ENCODE results near the gene CXXC1. TPM values are rescaled to one million over a fixed set of nuclear protein-coding genes. Genes with fewer than 3 reads are reported as not detected.
"Not testable (repeated sequence)": the region's sequence is repeated elsewhere in the genome, so short reads cannot be mapped to it uniquely, and the experiment has no call there.

The CXXC1 gene
- polyA plus RNA-seq, 1 donor: 31.3 TPM

DNA sequence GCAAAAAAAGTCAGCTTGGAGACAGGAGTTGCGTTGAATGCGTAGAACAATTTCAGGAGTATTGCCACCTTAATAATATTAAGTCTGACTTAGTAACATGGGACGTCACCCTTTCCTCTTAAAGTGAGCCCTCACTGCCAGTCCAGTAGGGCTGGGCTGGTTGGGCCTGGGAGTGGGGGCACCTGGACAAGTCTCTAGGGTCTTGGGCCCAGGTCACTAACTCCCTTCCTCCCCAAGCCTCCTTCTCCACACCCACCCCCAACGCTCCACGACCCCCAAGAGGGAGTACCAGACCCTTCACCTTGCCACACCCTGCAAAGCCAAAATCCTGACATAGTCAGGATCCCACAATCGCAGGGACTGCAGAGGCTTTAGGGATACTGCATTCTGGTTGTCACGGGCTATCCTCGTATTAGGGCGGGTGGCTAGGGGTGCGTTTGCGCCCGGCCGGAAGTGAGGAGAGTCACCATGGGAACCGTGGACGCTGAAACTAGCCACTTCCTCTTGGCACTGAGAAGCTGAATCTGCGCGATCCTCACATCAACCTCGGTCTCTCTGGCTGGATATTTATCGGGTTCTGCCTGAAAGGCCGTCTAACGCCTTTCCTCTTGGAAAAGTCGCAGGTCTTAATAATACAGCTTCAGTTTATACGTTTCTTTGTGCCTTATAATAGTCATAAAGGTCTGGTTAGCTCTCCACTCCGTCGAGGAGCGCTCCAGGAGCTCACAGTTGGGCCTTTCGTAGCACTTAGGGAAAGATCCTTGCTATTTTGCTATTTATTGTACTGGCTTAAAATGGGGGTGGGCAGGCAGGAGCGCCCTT lies 10.3 kb upstream of the CXXC1 start:
- no peak for DNase-seq (ENCODE audit: low read depth)

DNA sequence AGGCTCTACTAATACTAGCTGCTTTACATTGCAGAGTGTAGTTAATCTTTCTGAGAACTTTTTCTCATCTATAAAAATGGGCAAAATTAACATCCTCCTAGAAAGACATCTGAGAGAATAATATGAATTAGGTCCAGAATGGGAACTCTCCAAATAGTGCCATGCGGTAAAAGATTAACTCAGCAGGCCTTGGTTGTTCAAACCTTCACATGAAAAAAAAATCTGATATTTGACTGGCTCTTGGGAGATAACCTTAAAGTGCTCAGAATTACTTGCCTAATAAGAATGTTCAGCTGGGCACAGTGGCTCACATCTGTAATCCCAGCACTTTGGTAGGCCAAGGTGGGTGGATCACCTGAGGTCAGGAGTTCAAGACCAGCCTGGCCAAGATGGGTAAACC lies 5.5 kb upstream of the CXXC1 start:
- no peak for DNase-seq (ENCODE audit: low read depth)

DNA sequence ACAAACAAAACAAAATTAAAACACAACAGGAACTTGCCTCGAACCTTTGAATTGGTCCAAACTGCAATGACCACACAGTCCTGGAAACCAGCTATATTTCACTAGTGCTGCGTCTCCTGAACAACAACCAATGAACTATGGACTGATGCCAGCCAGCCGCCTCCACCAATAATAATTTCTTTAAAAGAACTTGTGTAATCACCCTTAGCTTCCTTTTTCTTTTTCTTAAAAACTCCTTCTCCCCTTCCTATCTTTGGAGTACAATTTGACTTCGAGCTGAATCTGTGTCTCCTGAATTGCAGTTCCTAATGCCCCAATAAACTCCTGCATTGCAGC lies 1.6 kb upstream of the CXXC1 start:
- DNase-seq (ENCODE audit: low read depth): no peak

DNA sequence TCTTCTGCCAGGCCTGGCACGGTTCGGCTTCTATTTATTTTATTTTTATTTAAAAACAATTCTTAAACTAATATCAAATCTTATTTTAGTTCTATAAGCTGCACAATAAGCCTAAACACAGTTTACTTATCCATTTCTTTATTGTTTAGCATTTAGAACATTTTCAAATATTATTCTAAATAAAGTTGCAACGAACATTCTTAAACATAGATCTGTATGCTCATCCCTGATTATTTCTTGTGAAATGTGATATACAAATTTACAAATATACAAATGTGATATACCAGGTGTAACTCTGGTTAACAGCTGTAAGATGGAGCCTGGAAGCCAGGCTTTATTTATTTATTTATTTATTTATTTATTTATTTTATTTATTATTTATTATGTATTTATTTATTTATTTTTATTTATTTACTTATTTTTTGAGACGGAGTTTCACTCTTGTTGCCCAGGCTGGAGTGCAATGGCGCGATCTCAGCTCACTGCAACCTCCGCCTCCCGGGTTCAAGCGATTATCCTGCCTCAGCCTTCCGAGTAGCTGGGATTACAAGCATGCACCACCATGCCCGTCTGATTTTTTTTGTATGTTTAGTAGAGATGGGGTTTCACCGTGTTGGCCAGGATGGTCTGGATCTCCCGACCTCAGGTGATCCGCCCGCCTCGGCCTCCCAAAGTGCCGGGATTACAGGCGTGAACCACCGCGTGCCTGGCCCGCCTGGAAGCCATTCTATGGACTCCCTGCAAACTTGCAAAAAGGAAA lies 1.0 kb upstream of the CXXC1 start:
- DNase-seq (ENCODE audit: low read depth): not testable (repeated sequence)

DNA sequence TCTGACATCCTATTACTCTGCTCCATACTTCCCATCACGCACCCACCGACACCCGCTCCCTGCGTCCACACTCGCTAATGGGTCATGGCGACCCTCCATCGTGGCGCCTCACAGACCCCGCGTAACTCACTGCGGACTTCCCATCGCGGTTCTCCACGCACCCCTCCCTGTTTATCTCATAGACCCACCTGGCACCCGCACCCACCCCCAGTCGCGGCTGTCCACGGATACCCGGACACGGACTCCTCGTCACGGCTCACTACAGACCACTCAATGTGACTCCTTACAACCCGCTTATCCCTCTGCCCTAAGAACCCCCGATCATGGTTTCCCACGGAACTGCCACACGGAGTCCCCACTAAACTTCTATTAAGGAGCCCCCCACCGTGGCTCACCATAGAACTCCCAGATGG lies 458 bp downstream of the CXXC1 start:
- no peak for DNase-seq (ENCODE audit: low read depth)

DNA sequence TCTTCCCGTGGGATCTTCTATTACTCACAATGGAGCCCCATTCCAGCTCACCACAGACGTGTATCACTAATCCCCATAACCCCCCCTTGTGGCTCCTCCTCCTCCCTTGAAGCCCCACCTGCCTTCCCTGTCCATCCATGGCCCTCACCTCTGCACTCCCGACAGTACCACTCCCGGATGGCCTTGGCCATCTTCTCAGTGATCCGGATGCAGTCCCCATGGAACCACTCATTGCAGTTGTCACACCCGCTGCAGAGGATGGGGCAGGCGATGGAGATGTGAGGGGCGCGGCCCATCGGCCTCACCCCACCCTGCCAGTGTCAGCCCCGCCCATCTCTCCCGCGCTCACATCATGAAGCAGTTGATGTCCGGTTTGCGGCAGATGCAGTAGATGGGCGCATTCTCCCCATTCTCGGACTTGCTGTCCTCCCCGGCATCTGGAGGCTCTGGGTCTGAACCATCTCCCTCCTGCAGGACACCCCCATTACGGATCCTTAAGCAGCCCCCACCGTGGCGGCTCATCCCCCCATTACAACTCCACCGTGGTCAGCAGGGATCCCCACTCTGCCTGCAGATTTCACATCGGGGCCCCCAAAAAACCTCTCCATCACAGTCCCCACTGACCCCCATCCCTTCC lies 983 bp downstream of the CXXC1 start:
- no peak for DNase-seq (ENCODE audit: low read depth)

DNA sequence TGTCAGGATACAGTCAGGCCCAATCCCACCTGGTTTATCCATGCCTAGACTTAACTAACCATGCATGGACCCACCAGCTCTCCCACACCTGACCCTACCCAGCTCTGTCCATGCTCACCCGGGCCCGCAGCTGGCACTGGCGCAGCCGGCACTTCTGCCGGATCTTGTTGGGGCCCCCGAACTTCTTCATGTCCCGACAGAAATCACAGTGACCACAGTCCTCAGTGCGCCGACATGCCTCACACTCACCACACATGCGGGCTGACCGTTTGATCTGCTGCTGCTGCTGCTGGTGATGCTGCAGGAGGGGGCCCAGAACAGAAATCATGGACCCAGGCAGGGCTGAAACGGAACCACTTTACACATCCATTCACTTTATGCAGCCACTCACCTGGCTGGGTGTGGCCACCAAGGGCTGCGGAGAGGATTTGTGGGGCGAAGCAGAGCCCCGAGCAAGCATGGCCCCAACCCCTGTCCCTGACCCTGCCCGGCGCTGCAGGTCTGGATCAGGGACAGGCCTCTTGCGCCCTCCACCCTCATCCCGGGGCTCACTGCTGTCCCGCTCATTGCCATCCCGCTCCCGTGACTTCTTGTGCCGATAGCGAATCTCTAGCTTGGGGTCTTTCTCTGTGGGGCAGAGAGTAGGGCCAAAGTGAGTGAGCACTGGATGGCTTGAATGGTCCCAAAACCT lies 1.7 kb downstream of the CXXC1 start:
- no peak for DNase-seq (ENCODE audit: low read depth)

DNA sequence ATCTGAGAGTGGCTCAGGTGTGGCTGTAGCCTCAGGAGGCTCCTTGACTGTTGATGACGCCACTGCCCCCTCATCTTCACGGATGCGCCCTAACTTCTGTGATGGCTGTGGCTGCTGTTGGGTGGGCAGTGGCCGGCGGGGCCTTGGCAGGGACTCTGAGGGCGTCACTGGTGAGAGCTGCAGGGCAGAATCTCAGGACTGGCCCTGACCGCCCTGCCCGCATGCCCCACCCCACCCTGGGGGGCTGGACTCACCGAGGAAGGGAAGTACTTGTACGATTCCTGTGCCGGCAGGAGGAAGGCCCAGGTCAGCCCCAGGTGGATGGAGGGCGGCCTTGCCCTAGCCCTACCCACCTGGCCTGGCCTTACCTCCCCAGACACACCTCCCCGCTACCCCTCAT lies 2.4 kb downstream of the CXXC1 start:
- DNase-seq (ENCODE audit: low read depth): no peak

DNA sequence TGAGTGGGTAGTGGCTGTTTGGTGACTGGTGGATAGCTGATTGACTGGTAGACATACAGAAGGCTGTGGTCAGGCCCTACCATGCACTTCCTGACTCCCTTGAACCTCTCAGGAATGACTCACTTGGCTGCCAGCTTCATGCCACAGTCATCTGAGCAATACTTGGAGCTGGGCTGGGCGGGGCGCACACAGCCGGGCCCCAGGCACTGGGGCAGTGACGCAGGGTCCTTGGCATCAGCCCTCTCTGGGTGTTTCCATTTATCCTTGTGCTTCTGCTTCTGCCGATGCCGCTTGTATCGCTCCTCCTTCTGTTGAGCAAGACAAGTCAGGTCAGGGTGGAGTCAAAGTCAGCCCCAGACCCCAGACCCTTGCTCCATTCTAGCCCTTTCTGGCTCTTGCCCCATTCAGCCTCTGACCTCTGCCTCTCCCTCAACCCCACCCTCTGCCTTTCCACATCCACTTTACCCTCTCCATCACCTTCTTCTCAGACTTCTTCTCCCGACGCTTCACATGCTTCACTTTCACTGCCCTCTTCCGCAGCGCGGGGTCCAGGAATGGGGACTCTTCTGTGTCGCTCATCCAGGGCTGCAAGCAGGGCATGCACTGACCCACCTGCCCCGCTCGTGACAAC lies 3.1 kb downstream of the CXXC1 start:
- DNase-seq (ENCODE audit: low read depth): no peak

DNA sequence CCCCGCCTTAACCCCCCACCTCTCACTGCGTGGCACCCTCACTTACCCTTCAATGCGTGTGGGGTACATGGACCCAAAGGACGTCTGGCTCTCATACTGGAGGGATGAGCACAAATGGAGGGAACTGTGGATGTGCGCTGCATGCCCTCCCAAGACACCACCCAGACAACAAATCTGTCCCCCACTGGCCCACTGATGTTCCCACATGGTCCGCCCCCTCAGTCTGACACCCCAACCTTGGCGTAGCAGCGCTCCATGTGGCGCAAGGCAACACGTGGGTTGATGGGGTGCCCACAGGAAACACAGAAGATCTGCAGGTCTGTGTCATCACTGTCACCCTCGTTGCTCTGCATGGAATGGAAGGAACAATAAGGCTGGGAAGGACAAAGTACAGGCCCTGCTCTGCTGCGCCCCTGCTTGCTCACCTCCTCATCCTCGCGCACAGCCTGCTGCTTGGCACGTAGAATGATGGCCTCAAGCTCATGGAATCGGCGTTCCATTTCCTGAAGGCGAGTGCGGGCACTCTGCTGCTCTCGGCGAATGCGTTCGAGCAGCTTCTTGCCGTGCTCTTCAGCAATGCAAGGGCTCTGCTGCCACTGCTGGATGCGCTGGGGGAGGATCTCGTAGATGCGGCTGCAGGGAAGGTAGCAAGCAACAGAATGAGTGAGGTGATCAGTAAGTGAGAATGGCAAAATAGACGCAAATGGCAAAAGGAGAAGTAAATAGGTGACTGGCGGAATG lies 3.9 kb downstream of the CXXC1 start:
- no peak for DNase-seq (ENCODE audit: low read depth)

DNA sequence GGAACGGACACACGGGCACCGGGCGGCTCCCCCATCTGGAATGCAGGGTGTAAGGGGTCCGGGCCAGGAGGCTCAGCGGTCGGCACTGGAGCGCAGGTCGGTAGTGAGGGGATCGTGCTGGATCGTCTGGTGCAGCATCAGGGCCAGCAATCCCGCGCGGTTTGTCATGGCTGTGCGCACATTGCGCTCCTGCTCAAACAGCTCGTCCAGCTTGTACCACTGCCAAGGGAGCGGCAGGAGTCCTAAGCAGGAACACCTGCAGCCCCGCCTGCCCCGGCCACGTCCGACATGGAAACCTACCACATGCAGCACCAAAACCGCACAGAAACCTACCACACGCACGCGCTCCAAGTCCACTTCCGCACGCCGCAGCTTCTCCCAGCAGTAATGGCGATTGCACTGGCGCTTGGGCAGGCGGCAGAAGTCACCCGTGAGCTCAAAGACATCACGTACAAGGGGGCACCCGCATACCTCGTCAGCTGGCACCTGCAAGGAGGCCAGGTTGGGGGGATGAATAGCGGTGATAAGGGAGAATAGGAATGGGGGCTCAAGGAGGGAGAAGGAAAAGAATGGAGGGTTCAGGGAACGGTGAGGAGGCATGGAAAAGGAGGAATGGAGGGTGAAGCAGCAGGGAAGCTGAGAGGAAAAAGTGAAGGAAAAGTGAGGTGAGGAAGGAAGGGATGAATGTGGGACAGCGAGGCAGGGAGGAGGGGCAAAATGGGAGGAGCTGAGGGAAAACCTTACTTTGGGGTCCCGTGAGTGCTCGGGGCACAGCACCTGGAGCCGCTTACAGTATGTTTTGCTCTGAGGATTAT lies 4.8 kb downstream of the CXXC1 start:
- no peak for DNase-seq (ENCODE audit: low read depth)

DNA sequence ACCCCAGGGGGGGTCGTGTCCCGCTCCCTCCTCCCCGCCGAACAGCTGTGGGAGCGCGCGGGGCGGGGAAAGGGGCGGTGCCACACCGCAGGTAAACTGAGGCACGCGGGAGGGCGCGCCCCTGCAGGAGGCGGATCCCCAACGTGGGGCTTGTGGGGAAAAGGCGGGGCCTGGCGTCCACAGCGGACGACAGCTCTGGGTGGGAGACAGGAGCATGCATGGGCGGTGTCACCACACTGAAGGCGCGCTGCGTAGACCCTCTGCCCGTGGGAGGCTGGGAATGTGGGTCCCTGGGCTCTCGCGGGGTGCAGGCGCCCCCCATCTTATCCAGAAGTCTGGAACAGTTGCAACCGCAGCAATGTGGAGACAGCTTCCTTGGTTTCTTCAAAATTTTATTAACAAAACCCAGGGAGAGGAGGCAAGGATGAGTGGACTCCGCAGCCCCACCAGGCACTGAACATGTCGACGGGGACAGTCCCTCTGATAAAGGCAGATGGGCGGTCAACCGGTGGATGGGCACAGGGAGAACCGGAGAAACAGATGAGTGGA lies 5.4 kb downstream of the CXXC1 start:
- DNase-seq (ENCODE audit: low read depth): no peak

DNA sequence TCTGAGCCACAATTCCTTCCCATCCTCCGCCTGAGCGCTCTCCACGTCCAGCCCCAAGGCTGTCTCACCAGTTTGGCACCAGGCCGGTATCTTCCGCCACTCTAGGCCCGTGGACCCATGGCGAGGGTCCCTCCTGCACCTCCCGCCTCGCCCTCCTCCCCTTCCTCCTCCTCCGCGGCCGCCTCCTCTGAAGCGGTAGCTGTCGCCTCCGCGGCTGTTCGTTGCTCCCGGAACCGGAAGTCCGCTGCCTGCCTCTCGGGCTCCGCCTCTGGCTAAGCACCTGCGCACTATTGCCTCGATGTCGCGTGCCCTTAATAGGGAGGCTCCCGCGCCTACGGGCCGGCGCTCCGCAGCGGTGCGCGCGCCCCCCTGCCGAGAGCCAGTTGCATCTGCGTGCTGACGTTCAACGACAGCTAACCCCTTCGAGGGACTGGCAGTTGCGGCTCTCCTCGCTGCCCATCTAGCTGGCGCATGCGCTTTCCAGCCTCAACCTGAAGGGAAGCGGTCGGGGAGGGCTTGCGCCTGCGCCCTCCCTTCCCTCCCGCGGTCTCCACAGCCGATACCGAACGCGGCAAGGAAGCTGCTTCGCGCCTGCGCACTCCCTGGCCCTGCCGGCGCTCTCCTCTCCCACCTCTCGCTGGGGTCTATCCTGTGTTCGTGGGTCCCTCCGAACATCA lies 6.1 kb downstream of the CXXC1 start, which contains the start of gene MBD1:
MBD1 (minus strand) TSS at position 229 of the 677 bp plus-strand sequence. CDS start 1,531 bp downstream, outside the sequence.
- peak; percentile 98 for DNase-seq (ENCODE audit: low read depth)

DNA sequence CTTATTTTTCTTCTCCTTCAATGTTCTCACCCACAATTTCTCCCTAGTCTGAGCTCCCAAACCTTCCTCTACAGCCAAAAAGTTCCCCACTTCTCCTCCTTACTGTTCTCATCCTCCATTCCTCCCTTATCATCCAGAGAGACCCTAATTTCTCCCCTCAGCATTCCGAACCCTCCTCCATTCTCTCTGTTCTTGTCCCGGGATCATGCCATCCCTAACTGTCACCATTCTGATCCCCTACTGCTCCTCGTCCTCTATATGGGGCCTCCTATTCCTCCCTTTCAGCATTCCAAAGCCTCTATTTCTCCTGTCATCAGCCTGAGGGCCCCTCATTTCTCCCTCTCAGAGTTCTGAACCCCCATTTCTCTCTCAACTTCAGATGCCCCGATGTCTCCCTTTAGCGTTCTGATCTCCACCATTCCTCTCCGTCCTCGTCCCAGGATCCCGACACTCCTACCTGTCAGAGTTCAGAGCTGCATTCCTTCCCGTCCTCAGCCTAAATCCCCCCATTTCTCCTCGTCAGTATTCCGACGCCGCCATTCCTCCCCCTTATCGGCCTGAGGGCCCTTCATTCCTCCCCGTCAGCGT lies 6.7 kb downstream of the CXXC1 start:
- no peak for DNase-seq (ENCODE audit: low read depth)

DNA sequence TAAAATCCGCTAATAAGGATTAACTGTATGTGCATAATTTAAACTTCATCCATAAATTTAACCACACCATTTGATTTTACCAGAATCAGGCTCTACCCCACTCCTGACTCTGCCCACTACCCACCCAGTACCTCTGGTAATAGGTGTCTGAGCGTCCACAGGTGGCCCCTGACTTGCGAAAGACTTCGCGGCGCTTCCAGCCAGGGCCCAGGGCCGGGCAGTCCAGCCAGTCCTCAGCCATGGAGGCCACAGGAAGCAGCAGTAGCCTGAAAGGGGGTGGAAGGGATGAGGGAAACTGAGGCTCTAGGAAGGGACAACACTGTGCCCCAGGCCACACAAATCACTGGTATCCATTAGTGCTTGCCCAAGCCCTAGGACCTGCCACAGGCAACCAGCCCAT lies 7.7 kb downstream of the CXXC1 start:
- DNase-seq (ENCODE audit: low read depth): no peak

DNA sequence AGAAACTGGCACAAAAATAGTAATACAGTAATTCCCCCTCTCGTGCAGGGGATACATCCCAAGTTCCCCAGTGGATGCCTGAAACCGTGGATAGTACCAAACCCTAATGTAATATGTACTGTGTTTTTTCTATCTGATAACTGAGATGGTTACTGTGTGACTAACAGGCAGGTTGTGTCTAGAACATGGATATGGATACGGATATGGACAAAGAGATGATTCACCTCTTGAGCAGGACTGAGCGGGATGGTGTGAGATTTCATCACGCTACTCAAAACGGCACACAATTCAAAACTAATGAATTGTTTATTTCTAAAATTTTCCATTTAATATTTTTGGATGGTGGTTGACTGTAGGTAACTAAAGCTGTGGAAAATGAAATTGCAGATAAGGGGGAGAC lies 9.6 kb downstream of the CXXC1 start:
- no peak for DNase-seq (ENCODE audit: low read depth)

DNA sequence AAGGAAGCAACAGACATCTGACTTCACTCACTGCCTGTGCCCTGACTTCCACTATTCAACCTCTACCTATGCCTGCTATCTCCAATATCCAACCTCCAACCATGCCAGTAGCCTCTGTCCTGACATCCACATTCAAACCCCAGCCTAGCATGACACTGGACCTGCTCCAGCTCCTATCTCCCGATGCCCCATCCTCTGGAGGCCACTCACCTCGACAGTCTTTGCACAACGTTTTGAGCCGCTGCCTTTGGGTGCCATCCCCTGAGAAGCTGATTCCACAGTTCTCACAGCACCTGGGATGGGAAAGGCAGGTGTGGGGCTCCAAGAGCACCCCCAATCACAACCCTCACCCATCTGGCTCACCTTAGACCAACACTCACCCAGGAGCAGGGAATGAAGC lies 11.0 kb downstream of the CXXC1 start:
- DNase-seq (ENCODE audit: low read depth): no peak

DNA sequence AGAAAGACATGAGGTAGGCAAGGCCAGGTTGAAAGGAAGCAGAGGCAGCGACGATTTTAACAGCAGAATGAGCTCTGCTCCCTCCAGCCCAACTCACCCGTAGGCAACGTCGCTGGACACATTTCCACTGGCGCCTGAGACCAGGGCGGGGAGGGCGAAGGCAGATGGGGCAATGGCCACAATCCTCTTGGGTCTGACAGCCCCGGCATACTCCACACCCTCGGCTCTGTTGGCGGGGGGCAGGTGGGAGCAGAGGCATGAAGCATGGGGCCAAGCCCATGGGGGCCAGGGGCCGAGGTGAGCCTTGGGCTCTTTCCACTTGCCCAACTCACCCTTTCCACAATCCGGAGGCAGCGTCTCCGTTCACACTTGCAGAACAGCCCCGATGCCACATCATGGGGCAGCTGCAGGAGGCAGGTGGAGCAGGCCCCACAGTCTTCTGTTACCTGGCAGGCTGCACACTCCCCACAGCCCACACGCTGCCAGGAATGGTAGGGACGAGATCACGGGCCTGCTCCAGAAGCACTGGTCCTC lies 11.9 kb downstream of the CXXC1 start:
- DNase-seq (ENCODE audit: low read depth): no peak
